Measurements from ENCODE around the gene AQP12B. TPM values are rescaled to one million over a fixed set of nuclear protein-coding genes. Genes with fewer than 3 reads are reported as not detected.
"Not testable (repeated sequence)": the region's sequence is repeated elsewhere in the genome, so short reads cannot be mapped to it uniquely, and the experiment has no call there.

AQP12B gene
- polyA plus RNA-seq, 1 of the 3 experiments (the other 2 are of a cell fraction) = not detected

DNA sequence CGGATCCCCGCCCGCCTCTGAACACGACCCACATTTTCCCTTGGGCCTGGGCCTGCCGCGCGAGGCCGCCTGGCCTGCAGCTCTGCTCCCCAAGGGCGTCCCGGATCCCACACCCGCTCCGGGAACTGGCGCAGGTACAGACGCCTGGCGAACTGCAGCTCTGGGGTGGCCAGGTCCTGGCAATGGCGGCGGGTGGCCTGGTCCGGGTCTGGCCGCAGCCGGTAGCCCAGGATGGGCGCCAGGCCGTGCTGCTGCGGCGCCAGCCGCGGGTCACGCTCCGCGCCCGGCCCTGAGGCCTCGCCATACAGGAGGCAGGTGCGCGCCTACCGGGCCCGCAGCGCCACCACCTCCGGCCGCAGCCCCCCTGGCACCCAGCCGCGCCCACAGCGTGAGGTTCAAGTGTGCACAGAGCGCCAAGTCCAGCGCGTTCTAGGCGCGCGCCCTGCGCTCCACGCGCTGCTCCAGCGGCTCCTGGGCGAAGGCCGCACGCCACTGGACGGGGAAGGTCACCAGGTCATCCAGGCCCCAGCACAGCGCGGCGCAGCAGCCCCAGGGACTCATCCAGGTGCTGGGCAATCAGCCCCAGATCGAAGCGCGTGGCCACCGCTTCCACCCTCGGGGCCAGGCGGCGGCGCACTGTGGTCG is 18.5 kb upstream of the AQP12B start (continued):
- no peak for TF ChIP-seq FOSL2 (IDR thresholded peaks at IDR 0.05; ENCODE audit: borderline replicate concordance, low read depth)

- H3K4me3 ChIP-seq (ENCODE audit: low read depth in 2 of 2, low read length in 1 of 2); H3K27ac ChIP-seq (ENCODE audit: low read depth in 2 of 2, low read length in 1 of 2); H3K27me3 ChIP-seq (ENCODE audit: insufficient read depth); H3K9ac ChIP-seq; H3K4me2 ChIP-seq; DNase-seq; H3K9me2 ChIP-seq; H2AFZ ChIP-seq (ENCODE audit: low read depth); POLR2A ChIA-PET; H3F3A ChIP-seq (replicated peaks; ENCODE audit: insufficient read depth); H3K4me1 ChIP-seq (ENCODE audit: control insufficient read depth in 1 of 2, insufficient read depth in 2 of 2, low read depth in 1 of 2, low read length in 1 of 2); H3K9me3 ChIP-seq; H4K20me1 ChIP-seq (ENCODE audit: insufficient read depth); H3K36me3 ChIP-seq (replicated peaks in 1 of 2; ENCODE audit: control insufficient read depth in 1 of 2, insufficient read depth in 2 of 2, low read length in 1 of 2); H3K79me2 ChIP-seq (ENCODE audit: insufficient read depth): not testable (repeated sequence)
- 73% methylated on average over 18 of the region's 21 CpGs for WGBS (ENCODE audit: low lambda C conversion rate)
- CTCF ChIA-PET = interaction anchor here (1.1 kb wide), 1 partner anchor 8 kb away, joined by 3 read pairs; no protein-coding TSS in a partner anchor
These were observed 17.9 kb upstream of the AQP12B start for GRCh38 chr2:240700616-240701015.

GRCh38 chr2:240699835-240700234 is 17.1 kb upstream of the AQP12B start:
- CTCF ChIA-PET = interaction anchor here (1.1 kb wide), 1 partner anchor 9 kb away, joined by 3 read pairs; no protein-coding TSS in a partner anchor
- H3K27ac ChIP-seq (ENCODE audit: low read depth in 2 of 2, low read length in 1 of 2); H2AFZ ChIP-seq (ENCODE audit: low read depth); H3F3A ChIP-seq (replicated peaks; ENCODE audit: insufficient read depth); H3K9me2 ChIP-seq; POLR2A ChIA-PET; H3K27me3 ChIP-seq (ENCODE audit: insufficient read depth); DNase-seq; H3K36me3 ChIP-seq (replicated peaks in 1 of 2; ENCODE audit: control insufficient read depth in 1 of 2, insufficient read depth in 2 of 2, low read length in 1 of 2); H3K9ac ChIP-seq; H3K79me2 ChIP-seq (ENCODE audit: insufficient read depth); H3K4me2 ChIP-seq; H3K4me3 ChIP-seq (ENCODE audit: low read depth in 2 of 2, low read length in 1 of 2); H3K4me1 ChIP-seq (ENCODE audit: control insufficient read depth in 1 of 2, insufficient read depth in 2 of 2, low read depth in 1 of 2, low read length in 1 of 2); H4K20me1 ChIP-seq (ENCODE audit: insufficient read depth); H3K9me3 ChIP-seq: not testable (repeated sequence)
- no CpG with 5 or more reads among the region's 8 CpGs for WGBS (ENCODE audit: low lambda C conversion rate)

GRCh38 chr2:240698852-240699561 is 16.3 kb upstream of the AQP12B start:
- H3K4me1 ChIP-seq (ENCODE audit: control insufficient read depth in 1 of 2, insufficient read depth in 2 of 2, low read depth in 1 of 2, low read length in 1 of 2); H3F3A ChIP-seq (replicated peaks; ENCODE audit: insufficient read depth); H3K9ac ChIP-seq; H3K27me3 ChIP-seq (ENCODE audit: insufficient read depth); H3K36me3 ChIP-seq (replicated peaks in 1 of 2; ENCODE audit: control insufficient read depth in 1 of 2, insufficient read depth in 2 of 2, low read length in 1 of 2); H4K20me1 ChIP-seq (ENCODE audit: insufficient read depth); POLR2A ChIA-PET; H3K9me3 ChIP-seq; H3K79me2 ChIP-seq (ENCODE audit: insufficient read depth); H3K4me3 ChIP-seq (ENCODE audit: low read depth in 2 of 2, low read length in 1 of 2); H3K4me2 ChIP-seq; DNase-seq; H2AFZ ChIP-seq (ENCODE audit: low read depth); H3K27ac ChIP-seq (ENCODE audit: low read depth in 2 of 2, low read length in 1 of 2); CTCF ChIA-PET; H3K9me2 ChIP-seq: not testable (repeated sequence)
- WGBS (ENCODE audit: low lambda C conversion rate) = 53% methylated on average over 3 of the region's 33 CpGs

GRCh38 chr2:240696469-240696868 is 13.8 kb upstream of the AQP12B start:
- H3K9me2 ChIP-seq; H3K4me2 ChIP-seq; POLR2A ChIA-PET; H3K4me1 ChIP-seq (ENCODE audit: control insufficient read depth in 1 of 2, insufficient read depth in 2 of 2, low read depth in 1 of 2, low read length in 1 of 2); H3K9ac ChIP-seq; H2AFZ ChIP-seq (ENCODE audit: low read depth); H3K27ac ChIP-seq (ENCODE audit: low read depth in 2 of 2, low read length in 1 of 2); H3K4me3 ChIP-seq (ENCODE audit: low read depth in 2 of 2, low read length in 1 of 2); H3K79me2 ChIP-seq (ENCODE audit: insufficient read depth); H4K20me1 ChIP-seq (ENCODE audit: insufficient read depth); H3K36me3 ChIP-seq (replicated peaks in 1 of 2; ENCODE audit: control insufficient read depth in 1 of 2, insufficient read depth in 2 of 2, low read length in 1 of 2); DNase-seq; H3F3A ChIP-seq (replicated peaks; ENCODE audit: insufficient read depth); H3K27me3 ChIP-seq (ENCODE audit: insufficient read depth); CTCF ChIA-PET; H3K9me3 ChIP-seq: not testable (repeated sequence)
- WGBS (ENCODE audit: low lambda C conversion rate) = 77% methylated on average over 3 of the region's 13 CpGs

DNA sequence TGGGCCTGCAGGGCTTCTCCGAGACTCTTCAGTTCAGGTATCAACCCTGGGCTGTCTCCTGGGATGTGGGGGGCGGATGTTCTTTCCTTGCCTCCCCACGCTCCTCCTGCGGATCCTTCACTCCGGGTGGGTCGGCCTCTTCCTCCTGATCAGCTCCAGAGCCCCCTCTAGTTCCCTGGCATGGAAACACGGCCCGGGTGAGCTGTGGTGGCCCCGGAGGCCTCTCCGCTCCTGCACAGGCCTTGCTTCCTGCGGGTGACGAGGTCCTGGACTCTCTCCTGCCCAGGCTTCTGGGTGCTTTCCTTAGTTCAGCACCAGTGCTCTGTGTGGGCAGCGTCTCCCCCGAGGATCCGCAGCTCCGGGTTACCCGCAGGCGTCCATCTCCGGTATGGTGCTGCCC is 12.9 kb upstream of the AQP12B start:
- H2AFZ ChIP-seq (ENCODE audit: low read depth); H3K9me3 ChIP-seq; DNase-seq; H3K4me1 ChIP-seq (ENCODE audit: control insufficient read depth in 1 of 2, insufficient read depth in 2 of 2, low read depth in 1 of 2, low read length in 1 of 2); H3F3A ChIP-seq (replicated peaks; ENCODE audit: insufficient read depth); POLR2A ChIA-PET; H3K4me3 ChIP-seq (ENCODE audit: low read depth in 2 of 2, low read length in 1 of 2); H3K27ac ChIP-seq (ENCODE audit: low read depth in 2 of 2, low read length in 1 of 2); H3K27me3 ChIP-seq (ENCODE audit: insufficient read depth); H4K20me1 ChIP-seq (ENCODE audit: insufficient read depth); H3K4me2 ChIP-seq; H3K9me2 ChIP-seq; H3K9ac ChIP-seq; H3K36me3 ChIP-seq (replicated peaks in 1 of 2; ENCODE audit: control insufficient read depth in 1 of 2, insufficient read depth in 2 of 2, low read length in 1 of 2); H3K79me2 ChIP-seq (ENCODE audit: insufficient read depth); CTCF ChIA-PET: not testable (repeated sequence)
- no CpG with 5 or more reads among the region's 19 CpGs for WGBS (ENCODE audit: low lambda C conversion rate)

DNA sequence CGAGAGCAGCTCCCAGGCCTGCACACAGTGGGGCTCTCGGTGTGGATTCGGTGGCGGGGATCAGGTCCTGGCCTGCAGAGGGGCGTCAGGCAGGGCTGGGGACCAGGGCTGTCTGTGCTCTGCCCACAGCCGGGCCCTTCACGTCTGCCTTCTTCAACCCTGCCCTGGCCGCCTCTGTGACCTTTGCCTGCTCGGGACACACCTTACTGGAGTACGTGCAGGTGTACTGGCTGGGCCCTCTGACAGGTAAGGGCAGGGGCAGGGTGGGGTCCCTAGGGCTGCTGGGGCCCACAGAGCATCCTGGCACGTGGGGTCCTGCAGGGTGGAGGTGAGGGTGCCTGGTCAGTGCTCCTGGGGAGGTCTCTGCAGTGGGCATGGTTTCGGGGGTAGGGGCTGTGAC is 11.6 kb upstream of the AQP12B start:
- CTCF ChIA-PET; H2AFZ ChIP-seq (ENCODE audit: low read depth); POLR2A ChIA-PET; H3K36me3 ChIP-seq (replicated peaks in 1 of 2; ENCODE audit: control insufficient read depth in 1 of 2, insufficient read depth in 2 of 2, low read length in 1 of 2); H4K20me1 ChIP-seq (ENCODE audit: insufficient read depth); H3K79me2 ChIP-seq (ENCODE audit: insufficient read depth); H3K9ac ChIP-seq; H3K9me2 ChIP-seq; H3K27ac ChIP-seq (ENCODE audit: low read depth in 2 of 2, low read length in 1 of 2); H3K4me3 ChIP-seq (ENCODE audit: low read depth in 2 of 2, low read length in 1 of 2); H3F3A ChIP-seq (replicated peaks; ENCODE audit: insufficient read depth); H3K4me1 ChIP-seq (ENCODE audit: control insufficient read depth in 1 of 2, insufficient read depth in 2 of 2, low read depth in 1 of 2, low read length in 1 of 2); H3K4me2 ChIP-seq; H3K9me3 ChIP-seq; H3K27me3 ChIP-seq (ENCODE audit: insufficient read depth); DNase-seq: not testable (repeated sequence)
- no CpG with 5 or more reads among the region's 12 CpGs for WGBS (ENCODE audit: low lambda C conversion rate)

Data from SK-N-SH (cell line).